C4-2B (cell line): ENCODE measurements around the gene SEC61G.

Experiments
- ZFX ChIP-seq: fragments of 450-650 bp; IDR thresholded peaks from 2 replicates; pipeline ENCODE4 v1.6.1; 2017
- TF ChIP-seq, protein P1 (sequence below): fragments of 450-650 bp; conservative IDR thresholded peaks from 2 replicates; pipeline ENCODE4 v1.5.1; 2017; ENCODE audit warnings: mild to moderate bottlenecking

DNA sequence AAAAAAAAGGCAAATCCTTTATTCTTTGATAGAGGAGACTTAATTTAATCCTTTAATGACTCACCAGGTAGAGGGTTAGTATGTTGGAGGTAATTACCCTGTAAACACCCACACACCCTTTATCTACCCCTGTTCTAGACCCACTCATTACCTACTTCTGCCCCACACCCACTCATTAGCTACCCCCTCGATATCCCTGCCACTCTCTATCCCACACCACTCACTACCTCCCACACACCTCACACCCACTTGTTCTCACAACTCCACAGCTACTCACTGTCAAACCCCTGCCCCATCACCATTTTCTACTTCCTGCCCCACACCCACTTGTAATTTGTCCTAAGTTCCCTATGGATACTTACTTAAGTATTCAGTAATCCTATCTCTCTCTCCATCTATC is 49.7 kb downstream of the SEC61G start:
- TF ChIP-seq, protein P1, sequence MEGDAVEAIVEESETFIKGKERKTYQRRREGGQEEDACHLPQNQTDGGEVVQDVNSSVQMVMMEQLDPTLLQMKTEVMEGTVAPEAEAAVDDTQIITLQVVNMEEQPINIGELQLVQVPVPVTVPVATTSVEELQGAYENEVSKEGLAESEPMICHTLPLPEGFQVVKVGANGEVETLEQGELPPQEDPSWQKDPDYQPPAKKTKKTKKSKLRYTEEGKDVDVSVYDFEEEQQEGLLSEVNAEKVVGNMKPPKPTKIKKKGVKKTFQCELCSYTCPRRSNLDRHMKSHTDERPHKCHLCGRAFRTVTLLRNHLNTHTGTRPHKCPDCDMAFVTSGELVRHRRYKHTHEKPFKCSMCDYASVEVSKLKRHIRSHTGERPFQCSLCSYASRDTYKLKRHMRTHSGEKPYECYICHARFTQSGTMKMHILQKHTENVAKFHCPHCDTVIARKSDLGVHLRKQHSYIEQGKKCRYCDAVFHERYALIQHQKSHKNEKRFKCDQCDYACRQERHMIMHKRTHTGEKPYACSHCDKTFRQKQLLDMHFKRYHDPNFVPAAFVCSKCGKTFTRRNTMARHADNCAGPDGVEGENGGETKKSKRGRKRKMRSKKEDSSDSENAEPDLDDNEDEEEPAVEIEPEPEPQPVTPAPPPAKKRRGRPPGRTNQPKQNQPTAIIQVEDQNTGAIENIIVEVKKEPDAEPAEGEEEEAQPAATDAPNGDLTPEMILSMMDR: no peak
- no peak for TF ChIP-seq ZFX
